GM23248 (cell line): Measurements from ENCODE around the gene ZSCAN22.
"Not testable (repeated sequence)": the region's sequence is repeated elsewhere in the genome, so short reads cannot be mapped to it uniquely, and the experiment has no call there.

Experiments used
- EZH2 ChIP-seq: fragments of 200-600 bp; sonication (generic); IDR thresholded peaks from 2 replicates; pipeline ENCODE4 v1.6.1; 2018; ENCODE audit warnings: antibody characterized with exemption, mild to moderate bottlenecking; ENCODE audit not compliant: insufficient read depth, poor library complexity, severe bottlenecking
- EZH2phosphoT487 ChIP-seq: fragments of 200-600 bp; sonication (generic); IDR thresholded peaks from 2 replicates; pipeline ENCODE4 v1.6.1; 2018; ENCODE audit warnings: antibody characterized with exemption, moderate library complexity, mild to moderate bottlenecking, low read depth; ENCODE audit not compliant: insufficient read depth

DNA sequence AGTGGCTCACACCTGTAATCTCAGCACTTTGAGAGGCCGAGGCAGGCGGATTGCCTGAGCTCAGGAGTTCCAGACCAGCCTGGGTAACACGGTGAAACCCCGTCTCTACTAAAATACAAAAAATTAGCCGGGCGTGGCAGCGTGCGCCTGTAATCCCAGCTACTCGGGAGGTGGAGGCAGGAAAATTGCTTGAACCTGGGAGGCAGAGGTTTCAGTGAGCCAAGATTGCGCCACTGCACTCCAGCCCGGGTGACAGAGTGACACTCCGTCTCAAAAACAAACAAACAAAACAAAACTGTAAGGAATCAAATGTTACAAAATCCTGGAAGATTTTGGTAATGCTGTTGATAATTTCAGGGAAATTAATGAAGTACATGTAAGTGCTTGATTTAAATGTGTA, 21.3 kb downstream of the ZSCAN22 start:
- not testable (repeated sequence) for TF ChIP-seq EZH2, EZH2phosphoT487
